Measurements from ENCODE around the gene TMPRSS13.

TMPRSS13 gene

GRCh38 chr11:117874253-117874909, 54.8 kb downstream of the TMPRSS13 start:
- ATAC-seq: no peak
- no peak for TF ChIP-seq ESRRG (CRISPR knock-in tag; IDR thresholded peaks at IDR 0.05)
- TF ChIP-seq ARNTL (CRISPR knock-in tag; IDR thresholded peaks at IDR 0.05; ENCODE audit: borderline replicate concordance, low read depth): no peak
- no peak for TF ChIP-seq ISL1 (CRISPR knock-in tag; IDR thresholded peaks at IDR 0.05)
- no peak for TF ChIP-seq CSRNP3 (CRISPR knock-in tag; IDR thresholded peaks at IDR 0.05)
- TF ChIP-seq TOX (CRISPR knock-in tag; IDR thresholded peaks at IDR 0.05; ENCODE audit: borderline replicate concordance): no peak
- TF ChIP-seq TSHZ2 (CRISPR knock-in tag; IDR thresholded peaks at IDR 0.05): no peak
- no peak for TF ChIP-seq GLIS3 (CRISPR knock-in tag; IDR thresholded peaks at IDR 0.05)

GRCh38 chr11:117873828-117874125, 55.4 kb downstream of the TMPRSS13 start:
- no peak for ATAC-seq
- TF ChIP-seq ARNTL (CRISPR knock-in tag; IDR thresholded peaks at IDR 0.05; ENCODE audit: borderline replicate concordance, low read depth) (no peak), RARB (CRISPR knock-in tag; IDR thresholded peaks at IDR 0.05) (no peak), CREB5 (CRISPR knock-in tag; IDR thresholded peaks at IDR 0.05; ENCODE audit: low read depth) (no peak), ISL1 (CRISPR knock-in tag; IDR thresholded peaks at IDR 0.05) (no peak), CSRNP3 (CRISPR knock-in tag; IDR thresholded peaks at IDR 0.05) (no peak), PATZ1 (CRISPR knock-in tag; IDR thresholded peaks at IDR 0.05; ENCODE audit: borderline replicate concordance) (no peak), POU6F1 (CRISPR knock-in tag; IDR thresholded peaks at IDR 0.05; ENCODE audit: borderline replicate concordance, low read depth) (no peak), ZFP3 (CRISPR knock-in tag; IDR thresholded peaks at IDR 0.05) (no peak), CSDC2 (CRISPR knock-in tag; IDR thresholded peaks at IDR 0.05) (no peak), PPARA (CRISPR knock-in tag; IDR thresholded peaks at IDR 0.05; ENCODE audit: borderline replicate concordance) (no peak), TCF4 (CRISPR knock-in tag; IDR thresholded peaks at IDR 0.05; ENCODE audit: borderline replicate concordance) (no peak), ESRRG (CRISPR knock-in tag; IDR thresholded peaks at IDR 0.05) (no peak), OSR1 (CRISPR knock-in tag; IDR thresholded peaks at IDR 0.05) (no peak), TOX (CRISPR knock-in tag; IDR thresholded peaks at IDR 0.05; ENCODE audit: borderline replicate concordance) (no peak)

GRCh38 chr11:117872975-117873827, 56.0 kb downstream of the TMPRSS13 start:
- no peak for ATAC-seq
- TF ChIP-seq ARNTL (CRISPR knock-in tag; IDR thresholded peaks at IDR 0.05; ENCODE audit: borderline replicate concordance, low read depth): no peak
- no peak for TF ChIP-seq RARB (CRISPR knock-in tag; IDR thresholded peaks at IDR 0.05)
- no peak for TF ChIP-seq ISL1 (CRISPR knock-in tag; IDR thresholded peaks at IDR 0.05)
- no peak for TF ChIP-seq ZC3H10 (CRISPR knock-in tag; IDR thresholded peaks at IDR 0.05)
- TF ChIP-seq CSRNP3 (CRISPR knock-in tag; IDR thresholded peaks at IDR 0.05): no peak
- no peak for TF ChIP-seq OSR1 (CRISPR knock-in tag; IDR thresholded peaks at IDR 0.05)
- TF ChIP-seq TSHZ2 (CRISPR knock-in tag; IDR thresholded peaks at IDR 0.05): no peak
- TF ChIP-seq BACH2 (CRISPR knock-in tag; IDR thresholded peaks at IDR 0.05; ENCODE audit: borderline replicate concordance): no peak

All from SK-N-SH treated with all-trans-retinoic acid at 6 μM for 48 hours (cell line).